Esophagus muscularis mucosa (tissue), 4 donors: ENCODE measurements around the gene FBXL4.

ENCODE experiments used
- CTCF ChIP-seq, 3 experiments: fragments of 200-600 bp in 2 of 3; fragments of 450-650 bp in 1 of 3; sonication (generic) in 2 of 3; IDR thresholded peaks; one replicate each; pipeline ENCODE4 v1.5.1; 2017 to 2019; ENCODE audit warnings: antibody characterized with exemption in 3 of 3, mild to moderate bottlenecking in 2 of 3, moderate library complexity in 1 of 3
- EP300 ChIP-seq: sonication (generic); formaldehyde crosslinking; IDR thresholded peaks from one replicate; pipeline ENCODE4 v1.6.1; 2017; ENCODE audit warnings: antibody characterized with exemption
- POLR2A ChIP-seq: fragments of 450-650 bp; IDR thresholded peaks from one replicate; pipeline ENCODE4 v1.6.1; 2017; ENCODE audit warnings: antibody characterized with exemption, moderate library complexity, mild to moderate bottlenecking, low read depth
- POLR2AphosphoS5 ChIP-seq, 2 donors: sonication (generic); formaldehyde crosslinking; IDR thresholded peaks; one replicate each; pipeline ENCODE4 v1.6.1; 2017; ENCODE audit warnings: antibody characterized with exemption in 2 of 2

- TF ChIP-seq POLR2AphosphoS5 (IDR thresholded peaks at IDR 0.05) = no peak
- no peak for TF ChIP-seq CTCF (IDR thresholded peaks at IDR 0.05)
- TF ChIP-seq POLR2A = no peak
- no peak for TF ChIP-seq EP300
Measured at GRCh38 chr6:98967616-98968015, 19.9 kb upstream of the FBXL4 start.
